ENCODE results near the gene ZNF14.
A peak's percentile ranks its signal among the peaks of the same experiment; 100 is the strongest.
"Not testable (repeated sequence)": the region's sequence is repeated elsewhere in the genome, so short reads cannot be mapped to it uniquely, and the experiment has no call there.

Gene ZNF14
- 36.4 to 74.8 reads per million in 2 donors for total RNA-seq

- DNase-seq = peak; percentile 69 to 94 (median 84)
Observed at GRCh38 chr19:19732579-19733501, at the start of gene ZNF14. TSS of gene ZNF14 (minus strand) at chr19:19733112. CDS start at chr19:19732958, 154 bp downstream.

GRCh38 chr19:19781791-19782190 is 48.9 kb upstream of the ZNF14 start:
- DNase-seq = not testable (repeated sequence)

GRCh38 chr19:19778666-19779065 is 45.8 kb upstream of the ZNF14 start:
- no peak for DNase-seq

GRCh38 chr19:19777692-19778091 is 44.8 kb upstream of the ZNF14 start:
- no peak for DNase-seq

- peak; percentile 77 to 95 (median 86) for DNase-seq
Observed at GRCh38 chr19:19776206-19777008, 43.5 kb upstream of the ZNF14 start.

GRCh38 chr19:19775891-19776205 is 42.9 kb upstream of the ZNF14 start:
- no peak for DNase-seq

GRCh38 chr19:19774354-19775033 is 41.6 kb upstream of the ZNF14 start:
- no peak for DNase-seq

GRCh38 chr19:19771963-19772362 is 39.1 kb upstream of the ZNF14 start:
- not testable (repeated sequence) for DNase-seq

GRCh38 chr19:19769971-19770370 is 37.1 kb upstream of the ZNF14 start:
- DNase-seq = not testable (repeated sequence)

GRCh38 chr19:19758164-19758563 is 25.3 kb upstream of the ZNF14 start:
- no peak for DNase-seq

GRCh38 chr19:19752760-19753403 is 20.0 kb upstream of the ZNF14 start:
- no peak for DNase-seq

GRCh38 chr19:19751846-19752245 is 18.9 kb upstream of the ZNF14 start:
- no peak for DNase-seq

- DNase-seq = no peak
Observed at GRCh38 chr19:19750842-19751790, 18.2 kb upstream of the ZNF14 start.

GRCh38 chr19:19749908-19750841 is 17.3 kb upstream of the ZNF14 start:
- no peak for DNase-seq

GRCh38 chr19:19749117-19749907 is 16.4 kb upstream of the ZNF14 start:
- no peak for DNase-seq

- DNase-seq = no peak
Observed at GRCh38 chr19:19748249-19748938, 15.5 kb upstream of the ZNF14 start.

GRCh38 chr19:19747357-19748220 is 14.7 kb upstream of the ZNF14 start:
- no peak for DNase-seq
